HT-29 (cell line): ENCODE results near the gene IRF4. TPM values are rescaled to one million over a fixed set of nuclear protein-coding genes. Genes with fewer than 3 reads are reported as not detected.

Experiments used
- DNase-seq: peaks from one replicate; pipeline ENCODE4 v3.0.0-alpha.2; 2015; ENCODE audit warnings: low spot score
- total RNA-seq: library from RNA; depleted of rRNA; stranded (reverse); fragments of >200 nt; shearing (Covaris generic); gene quantifications from 2 replicates; pipeline ENCODE4 v1.2.3, GENCODE V29; 2014

The IRF4 gene
- total RNA-seq, 1 experiment from 2014 or later = not detected

DNA sequence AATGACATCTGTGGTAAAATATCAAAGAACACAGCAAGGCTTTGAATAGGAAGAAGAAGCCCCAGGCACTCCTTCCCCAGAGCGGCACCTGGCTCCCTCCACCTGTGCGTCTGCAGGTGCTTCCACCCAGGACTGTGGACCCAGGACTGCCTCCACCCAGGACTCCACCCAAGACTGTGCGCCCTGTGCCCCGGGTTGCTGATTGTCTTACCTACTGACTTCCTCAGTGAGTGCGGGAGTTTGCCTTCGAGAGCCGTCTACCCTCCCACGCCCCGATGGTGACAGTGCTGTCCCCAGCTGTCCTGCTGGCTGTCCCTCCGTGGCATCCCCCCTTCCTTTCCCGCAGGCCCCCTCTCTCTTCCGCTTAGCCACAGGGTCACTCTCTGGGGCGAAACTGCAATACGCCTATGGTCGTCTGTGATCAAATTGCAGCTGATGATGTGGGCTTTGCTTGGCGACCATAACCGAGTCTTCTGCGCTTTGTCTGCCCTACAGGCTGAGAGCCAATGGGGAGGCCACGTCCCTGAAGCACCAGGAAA lies 52.1 kb downstream of the IRF4 start:
- DNase-seq = no peak

DNA sequence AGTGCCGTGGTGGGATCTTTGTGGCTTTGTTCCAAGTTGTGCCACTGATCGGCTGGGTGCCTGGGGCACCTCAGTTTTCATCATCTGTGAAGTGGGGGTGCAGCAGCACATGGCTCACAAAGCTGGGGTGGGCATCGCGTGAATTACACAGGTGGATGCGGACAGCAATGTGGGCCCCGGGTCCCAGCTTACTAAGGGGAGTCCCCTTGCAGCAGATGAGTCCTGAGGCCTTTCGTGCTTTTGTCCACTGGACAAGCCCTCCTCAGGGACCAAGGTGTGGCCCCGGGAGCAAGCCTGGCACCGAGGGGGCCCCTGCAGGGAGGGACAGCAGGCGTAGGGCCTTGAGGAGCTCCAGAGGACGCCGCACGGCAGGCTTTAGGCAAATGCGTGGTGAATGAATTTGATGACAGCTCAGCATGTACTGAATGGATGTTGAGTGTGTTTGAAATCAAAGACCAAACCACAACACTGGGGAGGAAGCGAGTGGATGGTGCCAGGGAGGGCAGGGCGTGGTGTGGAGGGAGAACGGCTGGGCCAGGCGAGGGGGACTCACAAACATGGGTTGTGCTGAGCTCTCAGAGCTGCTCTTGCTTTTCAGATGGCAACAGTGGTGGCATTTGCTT lies 53.2 kb downstream of the IRF4 start:
- DNase-seq = no peak

DNA sequence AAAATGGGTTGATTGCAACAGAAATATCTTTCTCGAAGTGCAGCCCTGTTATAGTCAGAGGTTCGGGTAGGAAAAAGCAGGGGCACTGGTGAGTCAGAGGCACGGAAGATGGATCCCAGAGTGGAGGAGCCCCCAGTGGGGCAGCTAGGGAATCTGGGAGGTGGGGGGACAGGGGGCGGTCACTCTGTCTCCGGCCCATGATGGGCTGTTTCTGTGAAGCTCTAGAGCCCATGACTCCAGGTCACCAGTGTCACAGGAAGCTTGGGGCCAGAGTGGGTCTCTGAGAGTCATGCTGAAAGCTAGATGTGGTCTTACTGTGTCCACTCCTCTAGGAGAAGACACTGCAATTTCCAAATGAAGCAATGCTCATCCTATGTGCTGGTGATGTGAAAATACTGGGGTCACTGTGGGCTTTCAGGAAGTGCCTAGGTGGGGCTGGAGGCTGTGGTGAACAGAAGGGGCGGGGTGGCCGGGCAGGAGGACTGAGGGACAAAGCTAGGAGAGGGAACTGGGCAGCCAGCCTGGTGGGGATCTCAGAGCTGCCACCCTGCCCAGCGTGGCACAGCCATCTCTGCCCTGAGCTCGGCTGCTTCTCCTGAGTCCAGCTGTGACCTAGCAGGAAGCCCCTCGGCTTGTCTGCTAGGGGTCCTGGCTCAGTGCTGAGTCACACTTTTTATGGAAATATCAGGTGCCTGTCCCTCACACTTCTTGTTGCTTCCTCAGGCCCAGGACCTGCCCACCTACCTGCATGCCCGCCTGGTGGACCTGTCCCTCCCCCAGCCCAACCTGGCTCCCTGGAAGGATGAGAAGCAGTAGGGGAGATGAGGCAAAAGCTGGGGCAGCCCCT lies 54.2 kb downstream of the IRF4 start:
- DNase-seq = no peak

- no peak for DNase-seq
Measured at GRCh38 chr6:446418-447366, 55.1 kb downstream of the IRF4 start.

DNA sequence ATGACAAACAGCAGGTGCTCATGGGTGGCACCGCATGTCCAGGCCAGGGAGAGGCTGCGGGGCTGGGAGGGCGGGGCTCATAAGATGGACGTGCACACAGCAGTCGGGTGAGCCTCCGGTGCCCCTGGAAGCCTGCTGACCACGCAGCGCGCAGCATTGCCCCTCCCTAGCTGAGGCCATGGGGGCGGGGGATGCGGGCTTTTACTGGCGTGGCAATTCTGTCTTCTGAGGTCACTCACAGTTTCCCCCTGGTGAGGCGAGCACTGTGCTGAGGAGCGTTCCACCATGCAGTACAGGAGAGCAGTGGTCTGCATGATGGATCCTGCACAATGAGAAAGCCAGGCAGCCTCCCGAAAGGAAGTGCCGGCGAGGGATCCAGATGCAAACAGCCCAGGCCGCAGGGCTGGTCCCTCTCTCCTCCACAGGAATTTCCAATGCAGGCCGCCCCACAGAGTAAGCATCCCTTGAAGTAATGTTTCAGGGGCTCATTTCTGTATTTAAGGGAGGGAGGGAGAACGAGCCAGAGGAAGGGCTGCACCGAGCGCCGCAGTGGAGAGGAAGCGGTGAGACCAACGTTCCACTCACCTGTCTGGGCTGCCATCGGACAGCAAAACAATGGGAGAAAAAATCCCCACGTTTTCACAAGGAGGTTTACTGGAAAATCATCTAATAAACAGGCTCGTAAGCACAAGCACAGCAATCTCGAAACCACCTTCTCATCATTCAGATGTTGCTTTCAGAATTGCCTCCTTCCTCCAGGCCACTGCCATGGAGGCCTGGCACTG lies 56.0 kb downstream of the IRF4 start:
- DNase-seq = no peak

DNA sequence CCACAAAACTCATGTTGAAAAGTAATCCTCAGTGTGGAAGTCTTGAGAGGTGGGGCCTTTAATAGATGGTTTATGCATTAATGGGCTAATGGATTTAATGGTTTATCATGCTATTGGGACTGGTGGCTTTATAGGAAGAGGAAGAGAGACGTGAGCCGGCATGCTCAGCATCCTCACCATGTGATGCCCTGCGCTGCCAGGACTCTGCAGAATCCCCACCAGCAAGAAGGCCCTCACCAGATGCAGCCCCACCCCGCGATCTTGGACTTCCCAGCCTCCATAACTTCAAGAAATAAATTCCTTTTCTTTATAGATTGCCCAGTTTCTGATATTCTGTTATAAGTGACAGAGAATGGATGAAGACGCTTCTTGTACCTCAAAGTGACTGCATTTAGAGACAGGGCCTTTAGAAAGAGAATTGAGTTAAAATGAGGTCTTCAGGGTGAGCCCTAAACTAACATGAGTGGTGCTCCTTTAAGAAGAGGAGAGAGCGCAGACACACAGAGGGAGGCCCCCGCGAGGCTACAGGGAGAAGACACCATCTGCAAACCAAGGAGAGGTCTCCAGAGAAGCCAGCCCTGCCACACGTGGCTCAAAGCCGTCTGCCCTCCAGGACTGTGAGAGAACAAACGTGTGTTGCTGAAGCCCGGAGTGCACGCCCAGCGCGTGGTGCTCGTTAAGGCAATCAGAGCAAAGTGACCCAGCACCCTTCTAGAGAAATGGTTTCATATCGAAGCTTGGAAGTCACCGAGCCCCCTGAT lies 56.9 kb downstream of the IRF4 start:
- no peak for DNase-seq

GRCh38 chr6:449057-449430 lies 57.5 kb downstream of the IRF4 start:
- no peak for DNase-seq

DNA sequence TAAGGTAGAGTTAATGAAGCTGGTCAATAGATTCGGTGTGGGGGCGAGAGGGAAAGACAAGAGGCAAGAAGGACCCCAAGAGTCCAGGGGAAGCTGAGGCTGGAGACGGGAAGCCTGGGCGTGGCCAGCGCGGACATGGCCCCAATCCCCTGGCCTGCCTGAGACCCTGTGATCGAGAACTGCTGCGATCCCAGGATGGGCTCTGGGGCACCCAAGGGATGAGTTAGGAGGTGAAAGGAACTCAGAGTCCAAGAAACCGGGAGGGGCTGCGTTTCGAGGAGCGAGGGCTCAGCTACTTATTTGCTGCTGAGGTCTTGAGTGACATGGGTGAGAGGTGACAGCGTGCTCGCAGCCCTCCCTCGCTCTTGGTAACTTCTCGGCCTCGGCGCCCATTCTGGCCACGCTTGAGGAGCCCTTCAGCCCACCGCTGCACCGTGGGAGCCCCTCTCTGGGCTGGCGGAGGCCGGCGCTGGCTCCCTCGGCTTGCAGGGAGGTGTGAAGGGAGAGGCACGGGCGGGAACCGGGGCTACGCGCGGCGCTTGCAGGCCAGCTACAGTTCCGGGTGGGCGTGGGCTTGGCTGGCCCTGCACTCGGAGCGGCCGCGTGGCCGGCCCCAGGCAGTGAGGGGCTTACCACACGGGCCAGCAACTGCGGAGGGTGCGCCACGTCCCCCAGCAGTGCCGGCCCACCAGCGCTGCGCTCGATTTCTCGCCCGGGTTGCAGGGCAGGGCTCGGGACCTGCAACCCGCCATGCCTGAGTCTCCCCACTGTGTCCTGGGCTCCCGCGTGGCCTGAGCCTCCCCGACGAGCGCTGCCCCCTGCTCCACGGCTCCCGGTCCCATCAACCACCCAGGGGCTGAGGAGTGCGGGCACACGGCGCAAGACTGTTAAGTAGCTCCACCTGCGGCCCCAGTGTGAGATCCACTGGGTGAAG lies 58.2 kb downstream of the IRF4 start:
- no peak for DNase-seq

DNA sequence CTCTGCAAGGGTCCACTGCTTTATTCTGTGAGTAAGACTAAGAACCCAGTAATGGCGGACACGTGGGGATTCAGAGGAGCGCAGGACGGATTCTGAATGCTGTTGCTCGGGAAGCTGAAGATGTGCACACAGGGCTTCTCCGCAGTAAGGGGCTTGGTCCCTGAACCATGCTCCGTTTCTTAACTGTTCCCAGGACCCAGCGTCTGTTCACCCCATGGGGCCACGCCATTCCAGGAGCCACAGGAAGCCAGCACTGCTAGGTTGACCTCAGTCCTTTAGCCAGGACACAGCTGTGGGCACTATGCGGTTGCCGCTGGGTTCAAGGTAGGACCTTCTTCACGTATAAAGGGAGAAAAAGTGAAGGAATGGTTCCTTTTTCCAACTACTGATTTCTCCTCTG lies 59.8 kb downstream of the IRF4 start:
- DNase-seq = no peak

DNA sequence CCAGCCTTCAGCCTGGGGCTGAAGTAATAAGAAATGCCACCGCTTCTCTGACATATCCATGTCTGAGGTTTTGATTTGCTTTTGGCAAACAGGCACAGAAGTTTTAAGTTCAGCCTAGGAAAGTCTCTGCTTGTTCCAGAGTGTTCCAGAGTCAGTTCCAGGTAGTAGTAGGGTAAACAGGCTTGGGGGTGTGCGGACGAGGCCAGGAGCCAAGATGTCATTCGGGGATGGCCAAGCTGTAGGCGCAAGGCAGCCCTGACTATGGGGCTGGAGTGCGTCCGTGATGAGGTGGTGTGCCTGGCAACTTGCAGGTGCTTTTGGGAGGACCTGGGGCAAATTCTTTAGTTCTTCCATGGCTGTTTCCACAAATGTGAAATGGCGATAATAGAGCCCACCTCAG lies 60.3 kb downstream of the IRF4 start:
- DNase-seq = no peak

DNA sequence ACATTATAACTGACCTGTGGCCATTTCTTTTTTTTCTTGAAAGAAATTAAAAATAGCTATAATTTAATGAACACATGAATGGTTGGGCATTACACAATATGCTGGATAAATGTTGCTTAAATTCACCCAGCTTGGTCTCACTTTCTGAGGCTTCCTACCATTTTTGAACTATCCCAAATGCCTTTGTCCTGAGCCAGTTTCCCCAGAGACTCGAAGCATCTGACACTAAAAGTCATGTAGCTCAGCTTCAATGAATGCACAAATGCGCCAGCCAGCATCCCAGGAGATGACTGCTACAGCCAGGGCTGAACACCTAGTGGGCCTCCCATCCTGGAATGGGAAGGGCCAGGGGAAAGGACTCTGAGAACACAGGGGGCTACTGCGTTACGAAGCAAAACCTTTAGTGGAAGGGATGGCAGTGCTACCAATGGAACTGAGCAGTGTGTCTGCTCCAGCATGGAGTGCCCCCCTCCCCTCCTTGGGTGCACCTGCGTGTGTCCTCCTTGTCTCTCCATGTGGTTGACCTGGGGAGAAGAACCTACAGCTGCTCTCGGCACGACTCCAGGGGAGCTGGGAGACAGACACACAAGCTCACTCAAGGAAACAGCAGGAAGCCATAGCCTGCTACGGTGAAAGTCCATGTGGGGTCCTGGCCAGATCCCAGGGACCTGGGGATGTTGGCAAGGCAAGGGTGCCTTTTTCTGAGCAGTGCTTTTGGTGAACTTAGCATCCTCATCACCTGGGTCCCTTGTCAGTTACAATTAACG lies 60.9 kb downstream of the IRF4 start:
- no peak for DNase-seq

- no peak for DNase-seq
Measured at GRCh38 chr6:453152-453551, 61.6 kb downstream of the IRF4 start.

DNA sequence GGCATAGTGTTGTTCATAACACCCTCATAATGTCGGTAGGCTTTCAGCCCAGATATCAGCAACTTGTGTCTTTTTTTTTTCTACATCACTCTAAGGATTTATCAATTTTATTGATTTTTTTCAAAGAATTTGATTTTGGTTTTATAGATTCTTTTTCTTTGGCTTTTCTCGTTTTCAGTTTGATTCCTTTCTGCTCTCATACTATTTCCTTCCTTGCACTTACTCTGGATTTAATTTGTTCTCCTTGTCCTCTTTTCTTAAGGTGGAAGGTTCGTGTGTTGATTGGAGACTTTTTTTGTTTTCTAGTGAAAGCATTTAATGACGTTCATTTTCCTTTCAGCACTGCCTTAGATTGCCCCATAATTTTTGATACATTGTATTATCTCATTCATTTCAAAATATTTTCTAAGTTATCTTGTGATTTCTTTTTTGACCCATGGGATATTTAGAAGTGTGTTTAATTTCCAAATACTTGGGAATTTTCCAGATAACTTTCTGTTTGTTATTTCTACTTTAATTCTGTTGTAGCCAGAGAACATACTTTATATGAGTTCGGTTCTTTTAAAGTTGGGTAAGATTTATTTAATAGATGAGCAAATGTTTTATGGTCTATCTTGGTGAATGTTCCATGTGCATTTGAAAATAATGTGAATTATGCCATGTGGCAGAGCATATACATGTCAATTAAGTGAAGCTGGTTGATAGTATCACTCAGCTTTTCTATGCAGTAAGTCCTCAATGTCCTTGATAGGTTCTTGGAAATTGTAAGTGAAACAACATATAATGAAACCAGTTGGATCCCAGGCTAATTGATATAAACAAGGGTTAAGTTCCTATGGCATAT lies 62.8 kb downstream of the IRF4 start:
- DNase-seq = no peak

DNA sequence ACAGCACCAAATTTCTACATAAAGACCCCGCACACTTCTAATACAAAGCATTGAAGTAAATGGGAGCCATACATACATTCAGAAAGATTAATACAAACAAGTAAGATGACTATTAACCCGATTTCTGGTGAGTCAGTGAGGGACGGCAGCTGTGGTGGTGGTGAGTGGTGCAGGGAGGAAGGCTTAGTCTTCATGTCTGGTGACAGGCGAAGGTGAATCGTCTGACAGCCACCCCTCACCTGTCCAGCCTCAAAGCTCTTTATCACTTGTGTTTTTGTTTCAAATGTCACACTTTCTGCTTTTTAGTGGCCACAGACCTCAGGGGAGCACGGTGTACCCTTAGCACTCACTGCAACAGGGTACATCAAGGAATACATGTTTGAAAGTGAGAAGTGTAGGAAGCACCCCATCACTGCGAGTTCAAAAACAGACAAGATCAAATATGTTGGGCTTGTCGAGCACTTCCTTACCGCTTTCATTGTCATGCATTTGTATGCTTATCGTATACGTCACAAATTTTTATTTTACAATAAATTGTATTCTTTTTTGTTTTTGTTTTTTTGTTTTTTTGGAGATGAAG lies 63.5 kb downstream of the IRF4 start:
- no peak for DNase-seq

DNA sequence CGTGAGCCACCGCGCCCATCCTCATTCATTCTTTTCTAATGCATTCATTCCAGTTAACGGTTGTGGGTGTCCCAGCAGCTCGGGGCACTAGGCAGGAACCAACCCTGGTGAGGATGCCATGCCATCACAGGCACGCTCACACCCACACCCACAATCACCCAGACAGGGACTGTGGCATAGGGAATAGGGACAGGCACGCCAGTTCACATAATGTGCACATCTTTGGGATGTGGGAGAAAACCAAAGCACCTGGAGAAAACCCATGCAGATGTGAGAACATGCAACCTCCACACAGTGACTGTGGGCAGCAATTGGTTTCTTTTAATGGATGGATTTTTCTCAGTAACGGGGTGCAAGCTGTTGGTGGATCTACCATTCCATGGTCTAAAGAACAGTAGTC lies 64.3 kb downstream of the IRF4 start:
- no peak for DNase-seq

DNA sequence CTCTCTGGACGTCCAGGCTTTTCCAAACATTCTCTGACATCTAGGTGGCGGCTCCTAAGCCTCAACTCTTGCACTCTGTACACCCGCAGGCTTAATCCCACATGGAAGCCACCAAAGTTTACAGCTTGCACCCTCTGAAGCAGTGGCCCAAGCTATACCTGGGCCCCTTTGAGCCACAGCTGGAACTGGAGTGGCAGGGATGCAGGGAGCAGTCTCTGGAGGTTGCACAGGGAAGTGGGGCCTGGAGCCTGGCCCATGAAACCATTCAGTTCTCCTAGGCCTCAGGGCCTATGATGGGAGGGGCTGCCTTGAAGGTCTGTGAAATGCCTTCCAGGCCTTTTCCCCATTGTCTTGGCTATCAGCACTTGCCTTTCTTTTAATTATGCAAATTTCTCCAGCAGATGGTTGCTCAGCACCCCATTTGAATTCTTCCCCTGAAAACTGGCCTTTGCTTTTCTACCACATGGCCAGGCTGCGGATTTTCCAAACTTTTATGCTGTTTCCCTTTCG lies 64.9 kb downstream of the IRF4 start:
- no peak for DNase-seq

DNA sequence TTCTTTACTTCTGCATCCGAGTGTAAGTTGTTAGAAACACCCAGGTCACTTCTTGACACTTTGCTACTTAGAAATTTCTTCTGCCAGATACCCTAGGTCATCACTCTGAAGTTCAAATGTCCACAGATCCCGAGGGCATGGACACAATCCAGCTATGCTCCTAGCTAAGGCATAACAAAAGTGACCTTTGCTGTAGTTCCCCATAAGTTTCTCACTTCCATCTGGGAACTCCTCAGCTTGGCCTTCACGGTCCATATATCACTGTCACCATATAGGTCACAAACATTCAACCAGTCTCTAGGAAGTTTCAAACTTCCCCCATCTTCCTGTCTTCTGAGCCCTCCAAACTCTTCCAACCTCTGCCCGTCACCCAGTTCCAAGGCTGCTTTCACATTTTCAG lies 65.3 kb downstream of the IRF4 start:
- DNase-seq = no peak
